Activated CD8-positive, alpha-beta memory T cell treated with anti-CD3 and anti-CD28 coated beads for 48 hours (primary cell): ENCODE results near the gene ABHD16A.

Experiments used
- DNase-seq, 3 experiments: peaks; one replicate each; pipeline ENCODE4 v3.0.0-alpha.2; 2020; ENCODE audit warnings: low read depth in 2 of 3, low spot score in 2 of 3

ABHD16A gene

DNA sequence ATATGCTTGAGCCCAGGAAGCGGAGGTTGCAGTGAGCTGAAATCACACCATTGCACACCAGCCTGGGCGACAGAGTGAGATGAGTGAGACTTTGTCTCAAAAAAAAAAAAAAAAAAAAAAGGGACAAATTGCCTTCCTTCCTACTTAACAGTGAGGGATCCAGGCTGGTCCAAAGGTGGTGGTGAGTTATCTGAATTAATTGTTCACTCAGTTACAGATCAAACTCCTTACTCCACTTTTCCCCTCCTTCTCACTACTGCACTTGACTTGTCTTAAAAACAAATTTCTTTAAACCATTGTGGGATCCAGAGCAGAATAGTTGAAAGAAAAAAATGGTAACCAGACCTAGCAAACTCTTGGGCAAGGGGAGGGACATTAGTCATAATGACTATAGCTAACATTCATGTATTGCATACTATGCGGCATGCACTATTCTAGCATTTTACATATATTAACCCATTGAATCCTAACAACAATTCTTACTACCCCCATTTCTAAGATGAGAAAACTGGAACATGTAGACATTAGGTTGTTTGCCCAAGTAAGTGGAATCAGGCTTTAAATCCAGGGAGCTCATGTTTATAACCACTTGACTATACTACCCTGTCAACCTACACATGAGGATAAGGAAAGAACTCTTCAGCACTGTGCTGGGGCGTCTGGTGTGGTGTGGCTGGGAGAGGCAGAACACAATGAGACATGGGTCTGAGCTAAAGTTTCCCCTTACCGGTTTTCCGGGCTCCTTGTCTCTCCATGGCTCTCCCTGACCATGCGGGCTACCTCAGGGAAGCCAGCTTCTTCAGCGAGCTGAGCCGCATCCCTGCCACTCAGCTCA lies 39.8 kb downstream of the ABHD16A start:
- no peak for DNase-seq

DNA sequence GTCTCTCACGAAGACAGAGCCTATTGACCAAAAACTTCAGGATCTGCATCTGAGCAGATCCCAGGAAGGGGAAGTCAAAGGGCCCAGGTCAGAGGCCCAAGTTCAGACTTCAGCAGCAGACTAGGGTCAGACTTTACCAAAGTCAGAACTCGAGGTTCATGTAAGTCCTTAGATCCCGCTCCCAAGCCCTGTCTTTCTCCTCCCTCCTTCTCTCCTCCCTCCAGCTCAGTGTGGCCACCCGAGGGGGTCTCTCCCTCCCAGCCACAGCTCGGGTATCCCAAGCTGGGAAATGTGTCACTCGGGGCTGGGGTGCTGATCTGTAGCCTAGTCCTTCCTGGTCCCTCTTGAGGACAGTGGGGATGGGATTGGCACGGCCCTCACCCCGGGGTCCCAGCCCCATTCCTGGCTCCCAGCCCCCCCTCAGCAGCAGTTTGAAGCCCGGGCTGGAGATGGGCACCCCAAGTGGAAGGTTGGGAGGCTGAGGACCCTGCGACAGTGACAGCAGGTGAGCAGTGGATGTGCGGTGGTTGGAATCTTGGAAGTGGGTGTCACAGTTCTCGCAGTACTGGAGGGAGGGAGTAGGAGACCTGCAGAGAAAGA lies 40.9 kb downstream of the ABHD16A start:
- DNase-seq = no peak

DNA sequence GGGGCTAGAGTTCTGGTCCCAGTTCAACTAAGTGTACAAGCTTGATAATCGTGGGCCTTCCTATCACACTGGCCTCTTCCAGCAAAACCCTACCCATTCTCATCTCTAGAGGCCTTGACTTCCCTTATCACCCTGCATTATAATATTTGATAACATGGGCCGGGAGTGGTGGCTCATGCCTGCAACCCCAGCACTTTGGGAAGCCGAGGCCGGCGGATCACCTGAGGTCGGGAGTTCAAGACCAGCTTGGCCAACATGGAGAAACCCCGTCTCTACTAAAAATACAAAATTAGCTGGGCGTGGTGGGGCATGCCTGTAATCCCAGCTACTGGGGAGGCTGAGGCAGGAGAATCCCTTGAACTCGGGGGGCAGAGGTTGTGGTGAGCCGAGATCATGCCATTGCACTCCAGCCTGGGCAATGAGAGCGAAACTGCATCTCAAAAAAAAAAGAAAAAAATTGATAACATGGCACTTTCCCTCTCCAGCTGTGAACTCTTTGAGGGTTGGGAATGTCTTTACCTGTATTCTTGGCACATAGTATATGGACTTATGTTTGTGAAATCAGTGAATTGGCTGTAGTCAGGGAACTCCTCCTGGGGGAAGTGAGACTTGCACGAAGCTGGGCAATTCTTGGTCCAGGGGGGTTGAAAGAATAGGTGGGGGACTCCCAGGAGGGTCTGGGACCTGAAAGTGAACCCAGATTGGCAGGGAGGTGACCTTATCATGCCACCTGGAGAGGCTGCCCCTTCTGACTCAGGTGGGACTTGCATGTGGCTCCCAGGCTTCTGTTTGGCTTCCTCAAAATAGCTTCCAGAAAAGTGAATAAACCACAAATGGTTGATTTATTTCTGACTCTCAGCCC lies 41.6 kb downstream of the ABHD16A start:
- no peak for DNase-seq

- DNase-seq = peak in 2 of 3 experiments; percentile 62 to 64
These were observed 42.5 kb downstream of the ABHD16A start, which contains the start of gene C6orf47 for GRCh38 chr6:31660381-31661261. Gene C6orf47, minus strand, starts transcription at chr6:31660778. Its CDS starts 831 bp downstream, at chr6:31659947.

DNA sequence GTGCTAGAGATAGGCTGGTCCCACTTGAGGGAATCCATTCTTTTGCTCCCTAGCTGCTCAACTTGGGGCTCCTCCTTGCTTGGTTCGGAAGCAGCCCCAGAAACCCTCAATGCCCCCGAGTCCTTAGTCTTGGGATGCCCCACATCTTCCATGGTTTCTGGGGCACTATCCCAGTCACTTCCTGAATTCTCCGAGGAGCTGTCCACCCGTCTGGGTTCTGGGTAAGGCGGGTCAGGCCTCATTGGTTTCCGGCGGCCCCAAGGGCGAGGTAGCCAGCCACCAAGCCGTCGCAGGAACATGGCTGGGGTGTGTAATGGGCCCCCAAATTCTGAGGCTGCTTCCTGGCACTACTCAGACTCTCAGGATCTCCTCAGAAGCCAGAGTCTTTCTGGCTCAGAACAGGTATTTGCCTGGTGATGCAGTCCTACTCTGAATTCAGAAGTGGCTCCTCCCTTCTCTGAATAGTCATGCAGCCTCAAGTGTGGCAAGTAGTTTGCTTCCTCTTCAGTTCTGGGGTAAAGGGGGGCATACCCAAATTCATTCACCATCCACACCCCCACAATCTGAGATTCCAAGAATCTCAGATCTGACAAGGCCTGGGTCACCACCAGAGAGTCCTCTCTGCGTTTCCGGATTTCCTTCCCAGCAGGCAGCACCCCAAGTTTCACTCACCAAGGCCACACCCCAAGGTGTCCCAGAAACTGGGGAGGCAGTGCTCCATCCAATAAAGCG lies 43.3 kb downstream of the ABHD16A start:
- DNase-seq = no peak

- DNase-seq = no peak
These were observed 44.0 kb downstream of the ABHD16A start for GRCh38 chr6:31658983-31659648.

- DNase-seq = no peak
These were observed 44.9 kb downstream of the ABHD16A start for GRCh38 chr6:31658158-31658688.

DNA sequence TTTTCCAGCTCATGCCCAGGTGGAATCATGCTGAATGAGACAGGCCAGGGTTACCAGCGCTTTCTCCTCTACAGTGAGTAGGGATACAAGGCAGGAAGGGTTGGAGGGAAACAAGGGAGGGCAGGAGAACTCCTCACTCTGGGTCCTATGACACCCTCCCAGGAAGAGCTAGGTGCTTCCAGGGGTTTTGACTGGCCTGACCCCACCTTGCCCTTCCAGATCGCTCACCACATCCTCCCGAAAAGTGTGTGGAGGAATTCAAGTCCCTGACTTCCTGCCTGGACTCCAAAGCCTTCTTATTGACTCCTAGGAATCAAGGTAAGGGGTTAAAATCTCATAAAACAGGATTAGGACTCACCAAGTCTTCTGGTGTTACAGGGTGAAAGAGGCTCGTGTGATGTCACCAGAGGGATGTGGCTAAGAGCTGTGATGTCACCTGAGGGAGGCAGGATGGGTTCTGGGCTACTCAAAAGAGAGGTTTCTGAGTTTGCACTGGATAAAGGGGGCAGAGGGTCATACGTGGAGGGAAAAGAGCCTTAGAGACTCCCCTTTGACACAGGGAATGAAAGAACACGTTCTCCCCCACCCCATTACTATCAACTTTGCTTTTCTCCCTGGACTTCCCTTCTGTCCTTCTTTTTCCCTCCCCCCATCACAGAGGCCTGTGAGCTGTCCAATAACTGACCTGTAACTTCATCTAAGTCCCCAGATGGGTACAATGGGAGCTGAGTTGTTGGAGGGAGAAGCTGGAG lies 45.5 kb downstream of the ABHD16A start:
- no peak for DNase-seq

- DNase-seq = no peak
These were observed 47.5 kb downstream of the ABHD16A start, which contains the start of gene APOM for GRCh38 chr6:31655349-31656237. Gene APOM, plus strand, starts transcription at chr6:31655894. Its CDS starts 73 bp downstream, at chr6:31655967.

DNA sequence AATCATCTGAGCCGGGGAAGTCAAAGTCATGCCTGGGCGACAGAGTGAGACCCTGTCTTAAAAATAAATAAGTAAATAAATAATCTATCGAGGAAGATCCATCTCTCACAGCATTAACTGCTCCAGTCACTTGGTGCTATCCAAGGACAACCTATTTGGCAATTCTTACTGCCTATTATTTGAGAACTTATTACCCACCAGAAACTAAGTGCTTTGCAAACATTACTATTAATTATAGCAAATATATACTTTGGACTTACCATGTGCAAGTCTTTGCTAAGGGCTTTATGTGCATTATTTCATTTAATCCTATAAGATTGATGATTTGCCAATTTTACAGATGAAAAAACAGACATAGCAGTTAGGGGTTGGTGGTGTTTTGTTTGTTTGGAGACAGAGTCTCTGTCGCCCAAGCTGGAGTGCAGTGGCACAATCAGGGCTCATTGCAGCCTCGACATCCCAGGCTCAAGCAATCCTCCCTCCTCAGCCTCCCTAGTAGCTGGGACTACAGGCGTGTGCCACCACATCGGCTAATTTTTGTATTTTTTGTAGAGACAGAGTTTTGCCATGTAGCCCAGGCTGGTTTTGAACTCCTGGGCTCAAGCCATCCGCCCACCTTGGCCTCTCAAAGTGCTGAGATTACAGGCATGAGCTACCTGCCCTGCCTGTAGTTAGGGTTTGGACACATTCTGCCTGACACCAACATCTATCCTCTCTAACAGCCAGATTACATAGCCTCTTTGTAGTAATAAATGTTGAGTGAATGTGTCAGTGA lies 48.4 kb downstream of the ABHD16A start:
- DNase-seq = no peak

DNA sequence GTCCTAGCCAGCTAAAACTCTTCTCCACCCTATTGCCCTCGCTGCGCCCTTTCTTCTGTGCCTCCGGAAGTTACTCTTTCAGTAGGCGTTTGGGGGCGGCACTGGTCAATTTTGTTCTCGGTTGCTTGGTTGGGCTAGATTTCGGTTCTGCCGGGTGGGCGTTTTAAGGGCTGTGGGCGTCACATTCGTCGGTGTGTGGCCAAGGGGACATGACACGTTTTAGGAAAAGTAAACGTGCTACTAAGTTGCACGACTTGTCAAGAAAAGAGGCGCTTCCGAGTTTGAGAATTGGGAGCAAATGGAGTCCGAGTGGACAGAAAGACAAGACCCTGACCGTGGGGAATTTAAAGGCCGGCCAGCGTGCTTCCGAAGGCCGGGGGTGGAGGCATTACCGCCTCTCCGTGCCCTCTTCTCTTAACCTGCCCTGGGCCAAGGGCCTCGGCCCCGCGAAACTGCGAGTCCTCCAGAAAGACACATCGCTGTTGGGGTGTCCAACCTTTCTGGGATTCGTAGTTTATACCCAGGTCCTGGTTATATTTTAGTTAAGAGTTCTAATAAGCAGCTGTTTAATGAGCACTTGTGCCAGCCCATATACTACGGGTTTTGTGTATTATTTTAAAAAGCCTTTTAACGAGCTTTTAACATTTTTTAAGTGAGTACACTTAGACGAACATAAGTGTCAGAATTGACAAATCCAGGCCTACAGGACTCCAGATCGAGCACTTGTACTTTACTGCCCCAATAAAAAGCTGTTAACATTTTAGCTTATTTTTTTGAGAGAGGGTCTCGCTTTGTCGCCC lies 50.0 kb downstream of the ABHD16A start:
- DNase-seq = no peak

GRCh38 chr6:31651602-31652191 lies 51.4 kb downstream of the ABHD16A start:
- no peak for DNase-seq

DNA sequence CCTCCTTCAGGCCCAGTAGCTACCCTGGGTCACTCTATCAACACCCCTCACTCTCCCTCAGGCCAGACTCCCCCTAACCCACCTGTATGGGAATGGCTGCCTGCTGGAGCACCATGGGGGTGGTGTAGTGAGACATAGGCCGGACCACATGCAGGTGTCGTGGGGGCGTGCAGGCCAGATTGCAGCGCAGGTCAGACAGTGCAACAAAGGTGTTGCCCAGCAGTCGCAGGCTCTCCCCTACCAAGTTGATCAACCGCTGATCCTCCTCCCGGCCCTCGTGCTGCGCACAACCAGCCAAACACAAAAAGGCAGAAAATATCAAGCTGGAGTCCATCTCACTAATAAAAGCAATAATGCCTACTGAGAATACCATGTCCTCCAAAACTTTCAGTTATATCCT lies 57.8 kb downstream of the ABHD16A start:
- DNase-seq = no peak

DNA sequence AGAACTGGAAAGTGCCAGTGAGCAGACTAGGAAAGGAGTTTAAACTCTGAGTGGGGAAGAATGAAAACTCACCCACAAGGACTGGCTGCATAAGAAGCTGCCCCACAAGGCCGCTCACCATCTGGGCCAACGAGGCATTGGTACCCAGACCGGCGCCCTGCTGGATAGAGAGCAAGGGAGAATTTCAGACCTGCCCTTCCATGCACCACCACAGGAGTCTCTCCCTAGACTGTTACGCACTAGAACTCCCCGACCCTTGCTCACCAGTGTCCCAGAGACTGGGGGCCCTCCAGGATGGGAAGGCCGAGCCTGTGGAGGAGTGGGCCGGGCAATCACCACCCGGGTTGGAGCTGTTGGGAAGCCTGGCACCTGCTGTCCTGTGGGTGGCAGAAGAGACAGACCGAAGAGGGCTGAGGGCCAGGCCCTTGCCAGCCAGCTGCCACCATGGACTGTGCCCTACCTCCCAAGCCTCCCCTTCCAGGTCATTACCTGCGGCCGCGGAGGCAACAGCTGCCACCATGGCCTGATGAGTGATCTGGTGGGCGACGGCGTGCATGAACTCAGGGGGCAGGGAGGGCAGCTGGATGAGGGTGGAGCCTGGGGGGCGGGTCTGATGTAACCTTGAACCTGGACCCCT lies 59.2 kb downstream of the ABHD16A start:
- no peak for DNase-seq
